ENCODE data around the gene SH3D19. TPM values are rescaled to one million over a fixed set of nuclear protein-coding genes. Genes with fewer than 3 reads are reported as not detected.
"Not testable (repeated sequence)": the region's sequence is repeated elsewhere in the genome, so short reads cannot be mapped to it uniquely, and the experiment has no call there.

The SH3D19 gene
- total RNA-seq, 4 donors from 2014 or later, result 117 to 201 (median 130) TPM

GRCh38 chr4:151324124-151324751 is 1.2 kb downstream of the SH3D19 start:
- H3K4me3 ChIP-seq, result peak overlapping the region; percentile 60 to 96 (median 76)
- in situ Hi-C loops (cut with MboI; ENCODE audit: low pct_ligation_motif_present in 1 of 4, low pct_unique_long_range_greater_than_20kb in 1 of 4, low sequenced_read_pairs in 3 of 4), result no loop called here
- peak; percentile 60 for DNase-seq
- peak overlapping the region; percentile 97 to 99 (median 98) for H3K27ac ChIP-seq
- no peaks in the 10 kb centered on the region for H3K27me3 ChIP-seq
- peaks cover 12 to 63% (median 38%) of the 10 kb centered on the region in 4 donors for H3K4me1 ChIP-seq
- TF ChIP-seq EP300 (IDR thresholded peaks at IDR 0.05; ENCODE audit: low read depth), result no peak
- TF ChIP-seq, protein P1, sequence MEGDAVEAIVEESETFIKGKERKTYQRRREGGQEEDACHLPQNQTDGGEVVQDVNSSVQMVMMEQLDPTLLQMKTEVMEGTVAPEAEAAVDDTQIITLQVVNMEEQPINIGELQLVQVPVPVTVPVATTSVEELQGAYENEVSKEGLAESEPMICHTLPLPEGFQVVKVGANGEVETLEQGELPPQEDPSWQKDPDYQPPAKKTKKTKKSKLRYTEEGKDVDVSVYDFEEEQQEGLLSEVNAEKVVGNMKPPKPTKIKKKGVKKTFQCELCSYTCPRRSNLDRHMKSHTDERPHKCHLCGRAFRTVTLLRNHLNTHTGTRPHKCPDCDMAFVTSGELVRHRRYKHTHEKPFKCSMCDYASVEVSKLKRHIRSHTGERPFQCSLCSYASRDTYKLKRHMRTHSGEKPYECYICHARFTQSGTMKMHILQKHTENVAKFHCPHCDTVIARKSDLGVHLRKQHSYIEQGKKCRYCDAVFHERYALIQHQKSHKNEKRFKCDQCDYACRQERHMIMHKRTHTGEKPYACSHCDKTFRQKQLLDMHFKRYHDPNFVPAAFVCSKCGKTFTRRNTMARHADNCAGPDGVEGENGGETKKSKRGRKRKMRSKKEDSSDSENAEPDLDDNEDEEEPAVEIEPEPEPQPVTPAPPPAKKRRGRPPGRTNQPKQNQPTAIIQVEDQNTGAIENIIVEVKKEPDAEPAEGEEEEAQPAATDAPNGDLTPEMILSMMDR (IDR thresholded peaks at IDR 0.05), result no peak
- TF ChIP-seq POLR2AphosphoS5 (IDR thresholded peaks at IDR 0.05), result no peak
- TF ChIP-seq POLR2A (IDR thresholded peaks at IDR 0.05), result no peak
- 26 to 38% methylated on average over 4 to 12 of the region's 12 CpGs for WGBS, 2 donors (ENCODE audit: low coverage in 1 of 2)
- no peaks in the 10 kb centered on the region for H3K9me3 ChIP-seq
- H3K36me3 ChIP-seq, result no peaks in the 10 kb centered on the region
- intact Hi-C loops (cut with DNase I; ENCODE audit: low total_unique reads), result no loop called here

DNA sequence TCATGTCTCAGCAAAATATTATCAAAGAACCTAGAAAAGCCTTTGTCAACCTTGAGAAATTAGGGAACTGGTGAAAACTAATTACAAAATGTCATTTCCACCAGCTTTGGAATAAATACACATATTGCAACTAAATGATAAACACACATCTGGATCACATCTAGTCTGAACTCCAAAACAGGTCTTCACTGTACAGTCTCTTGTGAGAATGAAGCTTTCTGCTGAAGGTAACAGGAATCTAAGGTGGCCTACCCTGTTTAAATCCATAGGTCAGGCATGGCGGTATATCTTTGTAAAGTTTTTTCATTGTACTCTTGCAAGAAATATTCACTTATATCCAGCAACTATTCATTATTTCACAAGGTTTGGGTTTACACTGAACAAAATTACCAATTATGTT is 1.7 kb downstream of the SH3D19 start:
- H3K27ac ChIP-seq, result peak overlapping the region; percentile 97 to 99 (median 98)
- in situ Hi-C loops (cut with MboI; ENCODE audit: low pct_ligation_motif_present in 1 of 4, low pct_unique_long_range_greater_than_20kb in 1 of 4, low sequenced_read_pairs in 3 of 4), result no loop called here
- intact Hi-C loops (cut with DNase I; ENCODE audit: low total_unique reads), result no loop called here
- no peaks in the 10 kb centered on the region for H3K27me3 ChIP-seq
- peak overlapping the region in 3 of 4 donors; percentile 76 to 96 (median 77) for H3K4me3 ChIP-seq
- TF ChIP-seq, protein P1 (IDR thresholded peaks at IDR 0.05), result no peak
- no peak for TF ChIP-seq EP300 (IDR thresholded peaks at IDR 0.05; ENCODE audit: low read depth)
- TF ChIP-seq POLR2A (IDR thresholded peaks at IDR 0.05), result no peak
- no peak for TF ChIP-seq POLR2AphosphoS5 (IDR thresholded peaks at IDR 0.05)
- WGBS, 2 donors (ENCODE audit: low coverage in 1 of 2), result 43 to 68% methylated on average over 1 of the region's 1 CpG
- no peaks in the 10 kb centered on the region for H3K36me3 ChIP-seq
- DNase-seq, result no peak
- H3K4me1 ChIP-seq, result peaks cover 12 to 59% (median 38%) of the 10 kb centered on the region in 4 donors
- no peaks in the 10 kb centered on the region for H3K9me3 ChIP-seq

- TF ChIP-seq POLR2A (IDR thresholded peaks at IDR 0.05), result no peak
- TF ChIP-seq POLR2AphosphoS5 (IDR thresholded peaks at IDR 0.05), result no peak
- no peak for TF ChIP-seq EP300 (IDR thresholded peaks at IDR 0.05; ENCODE audit: low read depth)
- TF ChIP-seq, protein P1 (IDR thresholded peaks at IDR 0.05), result no peak
- H3K4me3 ChIP-seq, result peak overlapping the region in 1 of 4 donors; percentile 76
Measured at GRCh38 chr4:151322570-151322969, 2.8 kb downstream of the SH3D19 start.

GRCh38 chr4:151322161-151322560 is 3.2 kb downstream of the SH3D19 start:
- H3K4me3 ChIP-seq; intact Hi-C loops (cut with DNase I; ENCODE audit: low total_unique reads); H3K9me3 ChIP-seq; in situ Hi-C loops (cut with MboI; ENCODE audit: low pct_ligation_motif_present in 1 of 4, low pct_unique_long_range_greater_than_20kb in 1 of 4, low sequenced_read_pairs in 3 of 4); H3K36me3 ChIP-seq; H3K27me3 ChIP-seq; DNase-seq: not testable (repeated sequence)
- H3K27ac ChIP-seq, result peak overlapping the region; percentile 97 to 99 (median 98)
- 35 to 60% methylated on average over 1 to 4 of the region's 4 CpGs for WGBS, 2 donors (ENCODE audit: low coverage in 1 of 2)
- peaks cover 12 to 62% (median 40%) of the 10 kb centered on the region in 4 donors for H3K4me1 ChIP-seq

More at GRCh38 chr4:151322570-151322969, 2.8 kb downstream of the SH3D19 start:
- H3K36me3 ChIP-seq, result no peaks in the 10 kb centered on the region
- in situ Hi-C loops (cut with MboI; ENCODE audit: low pct_ligation_motif_present in 1 of 4, low pct_unique_long_range_greater_than_20kb in 1 of 4, low sequenced_read_pairs in 3 of 4), result no loop called here
- H3K27ac ChIP-seq, result peak overlapping the region; percentile 97 to 99 (median 98)
- H3K9me3 ChIP-seq, result no peaks in the 10 kb centered on the region
- no peak for DNase-seq
- H3K27me3 ChIP-seq, result no peaks in the 10 kb centered on the region
- peaks cover 12 to 59% (median 37%) of the 10 kb centered on the region in 4 donors for H3K4me1 ChIP-seq
- intact Hi-C loops (cut with DNase I; ENCODE audit: low total_unique reads), result no loop called here

All from transverse colon (tissue), 4 donors.